Vagina (tissue), 2 donors: Measurements from ENCODE around the gene ANKRD1.

Experiments used
- CTCF ChIP-seq, 3 experiments: fragments of 450-650 bp in 2 of 3; fragments of 200-600 bp in 1 of 3; sonication (generic) in 1 of 3; IDR thresholded peaks; one replicate each; pipeline ENCODE4 v1.5.1; 2017 to 2019; ENCODE audit warnings: antibody characterized with exemption in 3 of 3, mild to moderate bottlenecking in 2 of 3, moderate library complexity in 2 of 3
- POLR2AphosphoS5 ChIP-seq, 2 donors: sonication (generic); formaldehyde crosslinking; IDR thresholded peaks; one replicate each; pipeline ENCODE4 v1.9.0; 2017; ENCODE audit warnings: antibody characterized with exemption in 2 of 2, mild to moderate bottlenecking in 2 of 2, low read depth in 1 of 2; ENCODE audit not compliant: insufficient read depth in 1 of 2

GRCh38 chr10:90960355-90960814, 39.5 kb upstream of the ANKRD1 start:
- TF ChIP-seq CTCF (IDR thresholded peaks at IDR 0.05) (no peak), POLR2AphosphoS5 (IDR thresholded peaks at IDR 0.05; ENCODE audit: insufficient read depth in 1 of 2, low read depth in 1 of 2) (peak in 1 of 2 donors; percentile 16)
